Measurements from ENCODE around the gene HIRIP3.

GRCh38 chr16:29978564-29979270, 16.7 kb downstream of the HIRIP3 start:
- TF ChIP-seq ARNTL (CRISPR knock-in tag; IDR thresholded peaks at IDR 0.05; ENCODE audit: borderline replicate concordance, low read depth) (no peak), ZNF8 (CRISPR knock-in tag; IDR thresholded peaks at IDR 0.05) (no peak)
